ENCODE data around the gene SLC26A9.

SLC26A9 gene

GRCh38 chr1:205973377-205974232 lies 30.3 kb upstream of the SLC26A9 start:
- no peak for DNase-seq (ENCODE audit: low read depth in 2 of 2)

GRCh38 chr1:205972491-205973168 lies 29.4 kb upstream of the SLC26A9 start:
- no peak for DNase-seq (ENCODE audit: low read depth in 2 of 2)

GRCh38 chr1:205972081-205972480 lies 28.8 kb upstream of the SLC26A9 start:
- no peak for DNase-seq (ENCODE audit: low read depth in 2 of 2)

GRCh38 chr1:205971082-205971481 lies 27.8 kb upstream of the SLC26A9 start:
- no peak for DNase-seq (ENCODE audit: low read depth in 2 of 2)

- DNase-seq (ENCODE audit: low read depth in 2 of 2): no peak
Measured at GRCh38 chr1:205970486-205970885, 27.2 kb upstream of the SLC26A9 start.

GRCh38 chr1:205969229-205969628 lies 26.0 kb upstream of the SLC26A9 start:
- DNase-seq (ENCODE audit: low read depth in 2 of 2): no peak

GRCh38 chr1:205967554-205968335 lies 24.5 kb upstream of the SLC26A9 start:
- no peak for DNase-seq (ENCODE audit: low read depth in 2 of 2)

- DNase-seq (ENCODE audit: low read depth in 2 of 2): no peak
Measured at GRCh38 chr1:205965036-205965884, 22.0 kb upstream of the SLC26A9 start.

- DNase-seq (ENCODE audit: low read depth in 2 of 2): no peak
Measured at GRCh38 chr1:205963352-205964155, 20.3 kb upstream of the SLC26A9 start.

GRCh38 chr1:205962821-205963221 lies 19.6 kb upstream of the SLC26A9 start:
- DNase-seq (ENCODE audit: low read depth in 2 of 2): no peak

GRCh38 chr1:205961991-205962820 lies 18.9 kb upstream of the SLC26A9 start:
- no peak for DNase-seq (ENCODE audit: low read depth in 2 of 2)

GRCh38 chr1:205961405-205961804 lies 18.1 kb upstream of the SLC26A9 start:
- DNase-seq (ENCODE audit: low read depth in 2 of 2): no peak

- no peak for DNase-seq (ENCODE audit: low read depth in 2 of 2)
Measured at GRCh38 chr1:205959789-205960188, 16.5 kb upstream of the SLC26A9 start.

GRCh38 chr1:205955499-205955898 lies 12.2 kb upstream of the SLC26A9 start:
- no peak for DNase-seq (ENCODE audit: low read depth in 2 of 2)

GRCh38 chr1:205954819-205955404 lies 11.7 kb upstream of the SLC26A9 start:
- DNase-seq (ENCODE audit: low read depth in 2 of 2): no peak

- no peak for DNase-seq (ENCODE audit: low read depth in 2 of 2)
Measured at GRCh38 chr1:205951746-205952145, 8.5 kb upstream of the SLC26A9 start.

- no peak for DNase-seq (ENCODE audit: low read depth in 2 of 2)
Measured at GRCh38 chr1:205950826-205951549, 7.7 kb upstream of the SLC26A9 start.

GRCh38 chr1:205950280-205950679 lies 7.0 kb upstream of the SLC26A9 start:
- DNase-seq (ENCODE audit: low read depth in 2 of 2): no peak

- no peak for DNase-seq (ENCODE audit: low read depth in 2 of 2)
Measured at GRCh38 chr1:205949753-205950152, 6.5 kb upstream of the SLC26A9 start.

All from stimulated activated CD8-positive, alpha-beta memory T cell treated with anti-CD3 and anti-CD28 coated beads, Interleukin-7, amount 100 ng/mL, for 1 hour (primary cell).